ENCODE results near the gene ICAM2. TPM values are rescaled to one million over a fixed set of nuclear protein-coding genes. Genes with fewer than 3 reads are reported as not detected.

Gene ICAM2
- total RNA-seq, 1 donor from 2014 or later, result 2.0 TPM

Other genes starting within 250 kb of the ICAM2 start
- gene CCDC47, start 247.0 kb downstream of the ICAM2 start, total RNA-seq, result 67.8 and 73.3 TPM in 2 replicates
- 46.5 and 47.6 TPM in 2 replicates for gene DDX42, start 246.5 kb downstream of the ICAM2 start, total RNA-seq
- 36.8 and 50.2 TPM in 2 replicates for gene PSMC5, start 193.2 kb downstream of the ICAM2 start, total RNA-seq
- gene FTSJ3, start 193.0 kb downstream of the ICAM2 start, total RNA-seq, result 27.9 and 49.9 TPM in 2 replicates
- 28.5 and 28.8 TPM in 2 replicates for gene SMARCD2, start 177.9 kb downstream of the ICAM2 start, total RNA-seq
- not detected in 2 replicates for gene CSH2, start 147.0 kb downstream of the ICAM2 start, total RNA-seq
- not detected in 2 replicates for gene GH2, start 138.7 kb downstream of the ICAM2 start, total RNA-seq
- gene CSH1, start 124.1 kb downstream of the ICAM2 start, total RNA-seq, result not detected in 2 replicates
- not detected in 2 replicates for gene CSHL1, start 109.4 kb downstream of the ICAM2 start, total RNA-seq
- not detected in 2 replicates for gene GH1, start 101.8 kb downstream of the ICAM2 start, total RNA-seq
- gene CD79B, start 88.3 kb downstream of the ICAM2 start, total RNA-seq, result 0.99 and 4.8 TPM in 2 replicates
- 99.4 and 105 TPM in 2 replicates for gene SCN4A, start 47.7 kb downstream of the ICAM2 start, total RNA-seq
- gene PRR29, start 22.3 kb downstream of the ICAM2 start, total RNA-seq, result 0.08 and 0.26 TPM in 2 replicates
- 4.0 and 5.6 TPM in 2 replicates for gene ERN1, start 109.5 kb upstream of the ICAM2 start, total RNA-seq
- 77.4 and 90.2 TPM in 2 replicates for gene TEX2, start 242.6 kb upstream of the ICAM2 start, total RNA-seq

Data from myocyte (in vitro differentiated cells).